GM18526 (cell line): Measurements from ENCODE around the gene TENM4.

Experiments used
- POLR2A ChIP-seq: IDR thresholded peaks from 3 replicates; pipeline ENCODE4 v1.6.1; 2011; ENCODE audit not compliant: insufficient read length; ENCODE audit errors: extremely low read depth

TENM4 gene

DNA sequence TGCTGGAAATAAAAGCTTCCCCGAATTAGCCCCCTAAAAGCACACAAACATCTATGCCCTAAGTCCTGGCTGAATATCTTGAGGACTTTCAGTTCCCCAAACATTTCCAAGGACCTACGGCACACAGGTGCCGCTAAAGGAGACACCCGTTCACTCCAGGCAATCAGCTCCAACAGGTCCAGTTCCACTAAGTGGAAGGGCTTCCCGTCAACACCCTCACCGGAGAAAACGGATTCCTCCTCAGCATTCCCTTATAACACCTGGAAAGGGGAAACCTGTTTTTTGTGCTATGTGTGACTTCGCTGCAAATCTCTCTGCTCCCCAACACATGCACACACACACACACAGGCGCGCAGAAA, 3.9 kb downstream of the TENM4 start:
- no peak for TF ChIP-seq POLR2A

DNA sequence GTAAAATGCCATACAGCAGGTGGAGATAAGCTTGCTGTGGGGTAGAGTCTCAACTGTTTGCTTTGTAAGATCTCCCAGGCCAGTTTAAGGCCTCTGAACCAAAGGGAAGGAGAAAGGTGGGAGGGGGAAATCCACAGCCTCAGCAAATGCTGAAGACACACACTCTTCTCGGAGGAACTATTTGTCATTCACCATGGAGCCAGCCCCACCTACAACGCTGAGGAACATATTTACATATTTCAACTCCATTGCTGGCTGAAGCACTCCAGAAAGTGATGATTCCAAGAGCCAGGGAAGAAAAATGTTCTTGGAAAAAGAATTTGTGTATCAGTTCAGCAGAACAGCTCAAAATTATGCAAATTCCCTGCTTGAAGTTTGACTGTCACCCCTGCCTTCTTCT, 6.5 kb downstream of the TENM4 start:
- TF ChIP-seq POLR2A: no peak

DNA sequence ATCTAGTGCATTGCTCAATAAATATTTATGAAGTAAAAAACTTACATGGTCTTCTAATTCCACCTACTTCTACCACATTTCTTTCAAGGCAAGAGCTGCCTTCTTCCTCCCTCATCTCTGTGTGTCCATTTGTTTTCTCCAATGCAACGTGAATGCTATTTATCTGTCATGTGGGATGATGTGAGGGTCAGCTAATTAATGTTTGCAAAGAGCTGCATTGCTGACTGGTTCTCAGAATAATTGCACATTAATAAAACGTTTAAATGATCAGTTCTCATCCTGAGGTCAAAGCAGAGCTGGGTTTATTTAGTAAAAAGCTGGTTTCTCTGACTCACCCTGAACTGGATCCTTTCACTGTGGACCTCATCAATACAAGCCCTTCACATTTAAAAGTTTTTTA, 8.7 kb downstream of the TENM4 start:
- TF ChIP-seq POLR2A: no peak

DNA sequence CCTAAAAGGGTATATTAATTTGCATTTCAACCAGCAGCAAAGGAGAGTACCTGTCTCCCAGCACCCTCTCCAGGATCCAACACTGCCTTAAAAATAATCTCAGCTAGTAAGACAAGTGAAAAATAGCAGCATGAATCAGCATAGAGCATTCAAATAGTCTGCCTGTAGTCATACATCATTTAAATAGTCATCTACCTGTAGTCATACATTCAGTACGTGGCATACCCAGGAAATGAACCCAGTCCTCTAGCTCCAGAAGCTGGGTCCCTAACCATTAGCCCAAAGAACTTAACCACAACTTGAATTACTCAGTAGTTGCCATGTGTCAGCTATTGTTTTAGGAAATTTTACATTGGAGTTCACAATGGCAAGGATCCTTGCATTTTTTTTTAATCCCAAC, 9.3 kb downstream of the TENM4 start:
- TF ChIP-seq POLR2A: no peak

DNA sequence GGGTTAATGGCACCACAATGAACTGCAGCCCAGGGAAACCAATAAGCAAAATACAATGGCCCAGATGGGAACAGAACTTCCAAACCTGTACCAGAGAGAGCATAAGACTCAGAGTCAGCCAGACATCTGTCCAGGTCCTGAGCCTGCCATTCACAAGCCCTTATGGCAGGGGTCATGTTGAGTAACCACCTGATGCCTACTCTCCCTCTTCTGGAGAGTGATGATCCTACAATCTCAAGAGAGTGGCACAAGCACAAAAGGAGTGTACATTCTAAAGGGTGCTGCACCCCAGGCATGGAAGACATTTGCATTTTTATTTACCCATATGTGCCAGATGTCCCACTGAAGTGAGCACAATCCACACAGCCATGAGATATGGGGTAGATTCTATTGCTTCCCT, 10.6 kb downstream of the TENM4 start:
- TF ChIP-seq POLR2A: no peak

DNA sequence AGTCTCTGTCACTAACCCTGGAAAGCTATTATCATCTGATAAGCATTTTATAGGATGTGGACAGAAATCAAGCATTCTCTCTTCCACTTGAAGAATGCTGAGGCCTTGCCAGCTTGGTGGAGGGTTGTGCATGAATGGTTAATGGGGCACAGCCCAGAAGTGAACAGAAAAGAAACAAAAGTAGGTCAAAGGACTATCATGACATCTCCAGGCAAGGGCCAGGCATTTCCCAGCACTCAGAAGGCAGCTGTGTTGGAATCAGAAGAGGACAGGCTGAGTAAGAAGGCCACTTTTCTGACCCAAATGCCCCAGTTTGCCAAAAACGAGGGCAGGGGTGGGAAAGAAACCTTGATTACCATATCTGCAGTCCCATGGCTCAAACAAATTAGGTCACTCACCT, 12.4 kb downstream of the TENM4 start:
- no peak for TF ChIP-seq POLR2A

DNA sequence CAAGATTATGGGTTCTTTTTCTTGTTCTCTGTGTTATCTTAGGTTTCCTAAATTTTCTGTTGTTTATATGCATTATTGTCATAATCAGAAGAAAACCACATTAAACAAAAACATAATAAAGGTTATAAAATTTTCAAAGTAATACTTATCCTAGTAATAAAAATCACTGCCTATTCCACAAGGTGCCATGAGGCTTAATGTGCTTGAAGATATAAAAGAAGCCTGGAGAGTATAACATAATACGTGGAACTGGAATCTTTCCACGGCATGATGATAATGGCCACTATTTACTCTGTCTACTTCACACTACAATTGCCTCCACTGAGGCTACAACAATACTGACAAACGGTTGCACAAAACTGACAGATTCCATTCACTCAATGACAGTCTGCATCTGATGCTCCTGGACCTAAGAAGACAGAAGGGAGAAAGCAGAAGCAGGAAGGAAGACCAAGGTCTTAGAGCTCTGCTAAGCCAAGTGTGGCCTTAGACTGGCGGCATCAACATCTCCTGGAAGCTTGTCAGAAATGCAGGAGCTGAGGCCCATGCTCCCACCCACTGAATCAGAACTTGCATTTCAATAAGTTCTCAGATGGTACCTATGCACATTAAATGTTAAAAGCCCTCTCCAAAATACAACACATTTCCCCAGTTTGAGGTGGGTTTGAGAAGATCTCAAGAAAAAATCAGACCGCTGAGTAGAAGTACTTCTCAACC, 13.1 kb downstream of the TENM4 start:
- TF ChIP-seq POLR2A: no peak

DNA sequence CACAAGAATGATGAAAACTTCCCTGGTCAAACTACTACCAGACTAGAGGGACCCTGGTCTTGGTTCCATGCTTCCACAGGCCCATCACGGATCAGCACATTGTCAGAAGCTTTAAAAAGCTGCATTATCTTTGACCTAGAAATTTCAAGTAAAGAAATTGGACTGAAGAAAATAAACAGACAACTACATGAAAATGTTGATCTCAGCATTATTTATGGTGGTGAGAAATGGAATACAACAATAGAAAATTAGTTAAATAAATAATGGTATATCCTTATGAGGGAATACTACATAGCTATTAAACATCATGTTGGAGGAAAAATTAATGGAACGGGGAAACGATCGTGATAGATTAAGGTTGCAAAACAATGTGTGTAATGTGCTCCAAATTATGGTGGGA, 13.7 kb downstream of the TENM4 start:
- no peak for TF ChIP-seq POLR2A

DNA sequence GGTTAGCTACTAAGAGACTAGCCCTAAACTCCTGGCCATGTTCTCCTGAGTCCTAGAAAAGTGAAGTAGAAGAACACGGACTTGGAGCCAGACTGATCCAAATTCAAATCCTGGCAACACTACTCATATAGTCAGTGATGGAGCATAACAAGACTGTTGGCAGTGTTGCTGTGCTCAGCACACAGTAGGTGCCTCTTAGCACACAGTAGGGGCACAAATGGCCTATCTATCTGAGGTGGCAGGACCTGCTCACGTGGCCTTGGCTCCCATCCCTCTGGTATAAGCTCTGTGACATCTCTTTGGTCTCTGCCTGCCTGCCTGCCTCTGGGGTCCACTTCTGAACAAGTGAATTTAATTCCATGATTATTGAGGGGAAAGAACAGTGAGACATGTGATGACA, 15.4 kb downstream of the TENM4 start:
- no peak for TF ChIP-seq POLR2A

DNA sequence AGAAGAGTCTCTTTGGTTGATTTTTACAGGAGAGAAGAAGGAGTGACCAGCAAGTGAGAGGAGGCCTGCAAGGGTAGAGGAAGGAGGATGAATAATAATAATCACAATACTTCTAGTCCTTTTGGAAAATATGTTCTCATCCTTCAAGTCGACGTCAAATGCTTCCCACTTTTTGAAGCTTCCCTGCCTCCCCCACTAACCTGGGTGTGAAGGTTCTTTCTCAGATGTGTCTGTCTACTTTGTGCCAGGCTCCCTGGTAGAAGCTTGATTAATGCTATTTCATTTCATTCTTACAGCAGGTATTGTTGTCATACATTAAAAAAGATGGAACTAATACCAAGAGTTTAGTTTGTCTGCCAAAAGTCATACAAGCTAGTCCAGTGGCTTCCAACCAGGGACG, 17.1 kb downstream of the TENM4 start:
- no peak for TF ChIP-seq POLR2A

DNA sequence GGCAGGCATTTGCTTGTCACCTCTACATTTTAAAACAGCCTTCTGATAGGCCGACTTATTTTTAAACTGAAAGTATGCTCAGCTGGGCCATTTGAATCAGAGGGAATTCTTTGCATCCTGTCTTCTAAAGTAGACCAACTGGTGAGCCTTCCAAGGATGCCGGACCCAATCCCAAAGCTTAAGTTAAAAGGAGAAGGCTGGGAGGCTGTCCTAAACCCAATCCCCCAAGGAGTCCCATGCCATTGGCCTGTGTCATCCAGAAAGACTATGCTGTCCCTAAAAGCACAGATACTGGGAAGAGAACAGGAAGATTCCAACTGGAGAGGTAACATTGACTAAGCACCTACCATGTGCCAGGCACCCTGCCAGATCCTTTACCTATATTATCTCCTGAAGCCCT, 18.0 kb downstream of the TENM4 start:
- no peak for TF ChIP-seq POLR2A

DNA sequence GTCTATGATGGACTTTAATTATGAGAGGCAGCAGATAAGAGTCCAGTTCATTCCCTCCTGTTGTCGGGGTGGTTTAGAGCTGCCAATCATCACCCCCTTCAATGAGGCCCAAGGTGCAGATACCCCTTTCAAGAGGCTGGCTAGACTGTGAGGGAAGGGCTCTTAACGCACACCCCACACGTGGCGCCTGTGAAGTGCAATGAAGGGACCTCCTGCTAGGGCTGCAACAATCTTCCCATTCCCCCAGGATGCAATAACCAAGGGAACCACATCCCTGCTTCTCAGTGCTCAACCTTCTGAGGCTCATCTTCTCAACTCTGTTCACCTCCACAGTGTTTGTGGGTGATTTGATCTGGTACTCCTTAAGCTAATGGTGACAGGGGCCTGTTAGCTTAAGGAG, 19.0 kb downstream of the TENM4 start:
- no peak for TF ChIP-seq POLR2A

DNA sequence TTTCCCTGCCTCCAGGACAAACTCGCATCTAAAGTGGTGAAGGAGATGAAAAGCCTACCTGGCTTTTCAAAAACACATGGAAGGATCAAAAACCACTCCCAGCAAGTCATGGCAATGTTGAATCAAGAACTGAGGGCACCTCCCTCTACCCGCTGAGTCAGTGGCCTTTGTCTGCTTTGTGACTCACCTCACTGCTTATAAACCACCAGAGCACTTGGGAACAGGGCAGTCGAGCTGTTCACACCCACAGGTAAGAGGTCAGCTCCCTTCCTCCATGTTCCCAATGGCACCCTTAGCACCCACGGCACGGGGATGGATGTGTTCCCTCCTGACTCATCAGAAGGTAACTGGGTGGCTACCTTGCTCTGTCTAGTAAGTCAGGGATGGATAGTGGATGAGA, 21.7 kb downstream of the TENM4 start:
- TF ChIP-seq POLR2A: no peak

DNA sequence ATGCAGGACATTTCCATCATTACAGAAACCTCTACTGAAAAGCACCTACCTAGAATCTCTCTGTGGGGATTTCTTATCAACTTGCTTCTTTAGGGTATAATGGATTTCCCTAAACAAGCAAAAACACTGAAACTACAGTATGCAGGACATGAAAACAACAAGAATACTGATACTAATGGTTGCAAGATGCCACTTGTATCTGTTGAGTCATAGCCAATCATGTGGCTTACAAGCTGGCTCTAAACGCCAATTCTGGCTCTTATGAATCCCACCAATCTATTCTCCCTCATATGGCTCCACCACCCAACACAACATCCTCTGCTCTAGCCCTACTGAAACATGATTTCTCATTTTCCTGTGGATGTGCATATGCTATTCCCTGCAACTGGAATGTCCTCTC, 22.6 kb downstream of the TENM4 start:
- no peak for TF ChIP-seq POLR2A

DNA sequence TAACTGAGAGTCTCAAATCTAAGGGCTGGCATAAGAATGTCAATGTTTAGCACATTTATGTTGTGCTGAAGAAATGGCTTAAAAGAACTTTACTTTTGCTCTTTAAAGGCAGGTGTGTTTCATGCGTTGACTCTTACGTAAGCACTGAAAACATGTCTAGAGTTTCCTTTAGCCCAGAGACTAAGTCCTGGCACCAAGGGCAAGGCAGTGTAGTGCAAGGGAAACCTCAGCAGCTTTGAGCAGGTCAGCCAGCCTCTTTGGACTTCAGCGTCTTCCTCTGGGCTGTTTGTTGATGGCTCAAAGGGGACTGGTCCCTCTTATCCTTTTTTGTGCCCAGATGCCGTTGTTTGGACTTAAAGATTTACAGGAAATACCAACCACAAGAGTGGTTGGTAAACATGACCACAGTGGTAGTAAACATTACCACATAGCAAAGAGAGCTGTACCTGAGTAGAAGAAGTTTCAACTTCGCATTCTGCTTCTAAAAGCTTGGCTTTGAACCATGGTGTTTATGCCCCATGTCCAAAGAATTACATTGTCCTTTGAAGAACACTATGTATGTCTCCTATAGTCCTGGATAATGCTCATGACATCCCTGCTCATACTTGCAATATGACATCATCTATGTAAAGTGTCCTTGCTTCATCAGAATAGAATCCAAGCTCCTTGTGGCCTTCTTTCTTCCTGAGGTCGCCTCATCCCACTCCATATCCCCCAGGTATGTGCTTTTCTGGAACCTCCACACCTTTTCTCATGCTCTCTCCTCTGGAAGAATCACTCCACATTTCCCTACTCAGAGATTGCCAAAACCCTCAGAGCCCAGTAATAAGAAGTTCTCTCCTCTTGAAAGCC, 23.5 kb downstream of the TENM4 start:
- TF ChIP-seq POLR2A: no peak

DNA sequence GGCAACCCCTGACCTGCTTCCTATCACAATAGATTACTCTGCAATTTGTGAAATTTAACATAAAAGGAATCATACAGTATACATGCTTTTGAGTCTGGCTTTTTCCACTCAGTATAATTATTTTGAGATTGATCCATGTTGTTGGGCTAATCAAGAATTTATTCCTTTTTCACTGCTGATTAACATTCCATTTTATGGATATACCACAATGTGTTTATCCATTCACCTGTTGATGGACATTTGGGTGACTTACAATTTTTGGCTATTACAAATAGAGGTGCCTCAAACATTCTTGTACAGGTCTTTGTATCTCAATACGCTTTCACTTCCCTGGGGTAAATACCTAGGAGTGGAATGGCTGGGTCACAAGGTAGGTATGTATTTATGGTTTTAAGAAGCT, 24.9 kb downstream of the TENM4 start:
- no peak for TF ChIP-seq POLR2A

DNA sequence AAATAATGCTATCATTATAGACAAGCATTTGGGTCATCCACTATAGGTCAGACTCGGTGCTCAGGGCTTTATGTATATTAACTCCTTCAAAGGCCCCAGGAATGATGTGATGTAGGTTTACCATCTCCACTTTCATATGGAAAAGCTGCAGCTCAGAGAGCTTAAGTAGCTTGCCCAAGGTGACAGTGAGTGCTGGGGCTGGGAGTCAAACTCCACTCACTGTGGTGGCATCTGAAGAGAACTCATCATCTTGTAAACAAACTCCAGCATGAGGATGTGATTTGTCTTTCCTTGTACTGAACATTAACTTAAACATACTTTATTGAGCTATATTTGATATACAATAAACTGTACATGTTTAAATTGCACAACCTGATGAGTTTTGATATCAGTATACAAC, 25.4 kb downstream of the TENM4 start:
- TF ChIP-seq POLR2A: no peak
